HG03460 (cell line): ENCODE data around the gene ARPC3.
"Not testable (repeated sequence)": the region's sequence is repeated elsewhere in the genome, so short reads cannot be mapped to it uniquely, and the experiment has no call there.

Experiments used
- ATAC-seq: cut with Tn5 transposase; IDR thresholded peaks from one replicate; pipeline ENCODE4 v1.9.1; 2021; ENCODE audit not compliant: unreplicated experiment

Gene ARPC3

GRCh38 chr12:110449799-110450497, at the start of gene ARPC3:
TSS of gene ARPC3 (minus strand) at chr12:110450337. CDS start at chr12:110450260, 77 bp downstream.
- peak; percentile 93 for ATAC-seq

- ATAC-seq, result no peak
Observed at GRCh38 chr12:110498984-110499706, 49.0 kb upstream of the ARPC3 start.

- no peak for ATAC-seq
Observed at GRCh38 chr12:110475426-110475825, 25.3 kb upstream of the ARPC3 start.

- ATAC-seq, result peak; percentile 70
Observed at GRCh38 chr12:110468214-110469048, 18.3 kb upstream of the ARPC3 start, which contains the start of the genes FAM216A and GPN3. TSS of gene FAM216A (plus strand) at chr12:110468845. CDS start at chr12:110468876, 31 bp downstream. TSS of gene GPN3 (minus strand) at chr12:110468257. CDS start at chr12:110468203, 54 bp downstream.

GRCh38 chr12:110467847-110468213, 17.7 kb upstream of the ARPC3 start:
- no peak for ATAC-seq

- no peak for ATAC-seq
Observed at GRCh38 chr12:110466791-110467190, 16.7 kb upstream of the ARPC3 start.

- not testable (repeated sequence) for ATAC-seq
Observed at GRCh38 chr12:110465765-110466164, 15.6 kb upstream of the ARPC3 start.

- ATAC-seq, result no peak
Observed at GRCh38 chr12:110465024-110465423, 14.9 kb upstream of the ARPC3 start.

- not testable (repeated sequence) for ATAC-seq
Observed at GRCh38 chr12:110461189-110461588, 11.1 kb upstream of the ARPC3 start.

GRCh38 chr12:110458756-110459155, 8.6 kb upstream of the ARPC3 start:
- ATAC-seq, result no peak

- no peak for ATAC-seq
Observed at GRCh38 chr12:110453569-110454296, 3.6 kb upstream of the ARPC3 start.

GRCh38 chr12:110451263-110451662, 1.1 kb upstream of the ARPC3 start:
- ATAC-seq, result no peak

- ATAC-seq, result no peak
Observed at GRCh38 chr12:110444455-110444854, 5.7 kb downstream of the ARPC3 start.

GRCh38 chr12:110436231-110436630, 13.9 kb downstream of the ARPC3 start:
- no peak for ATAC-seq

GRCh38 chr12:110431957-110432587, 18.1 kb downstream of the ARPC3 start:
- ATAC-seq, result no peak

- ATAC-seq, result not testable (repeated sequence)
Observed at GRCh38 chr12:110429676-110430075, 20.5 kb downstream of the ARPC3 start.

- no peak for ATAC-seq
Observed at GRCh38 chr12:110426406-110426805, 23.7 kb downstream of the ARPC3 start.

- no peak for ATAC-seq
Observed at GRCh38 chr12:110424237-110424636, 25.9 kb downstream of the ARPC3 start.

- no peak for ATAC-seq
Observed at GRCh38 chr12:110421701-110422100, 28.4 kb downstream of the ARPC3 start.

- no peak for ATAC-seq
Observed at GRCh38 chr12:110421159-110421661, 28.9 kb downstream of the ARPC3 start.
